Right renal pelvis (tissue), 4 donors: ENCODE measurements around the gene CCDC3. TPM values are rescaled to one million over a fixed set of nuclear protein-coding genes. Genes with fewer than 3 reads are reported as not detected.
"Not testable (repeated sequence)": the region's sequence is repeated elsewhere in the genome, so short reads cannot be mapped to it uniquely, and the experiment has no call there.

Source experiments
- DNase-seq, 4 donors: peaks; one replicate each; pipeline ENCODE4 v3.0.0-alpha.2; 2013; ENCODE audit warnings: low read depth in 4 of 4, low spot score in 3 of 4, missing footprints in 1 of 4
- polyA plus RNA-seq, 4 donors: library from polyadenylated mRNA; unstranded; fragments of 120-200 nt; gene quantifications; one replicate each; pipeline ENCODE4 v1.2.1, GENCODE V29; 2013; ENCODE audit not compliant: insufficient read length in 4 of 4

Gene CCDC3
- polyA plus RNA-seq, 4 donors = 10.7 to 14.9 (median 13.1) TPM

DNA sequence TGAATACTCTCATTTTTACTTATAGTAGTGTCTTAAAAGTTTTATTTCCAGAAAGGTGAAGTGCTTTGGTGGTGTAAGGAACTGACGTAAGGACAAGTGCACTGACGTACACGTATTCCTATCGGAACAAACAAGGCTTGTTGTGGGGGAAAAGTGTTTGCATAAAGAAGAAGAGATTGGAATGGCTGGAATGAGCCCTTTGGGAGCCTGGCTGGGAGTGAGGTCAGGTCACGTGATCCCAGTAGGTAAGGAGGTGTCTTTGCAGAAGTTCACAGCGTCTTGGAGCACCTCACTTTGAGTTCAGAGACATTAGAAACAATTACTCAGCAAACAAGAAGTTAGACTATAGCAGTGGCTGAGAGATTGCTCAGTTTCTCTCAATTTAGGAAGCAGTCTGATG lies 104.2 kb downstream of the CCDC3 start:
- DNase-seq = no peak

- DNase-seq = no peak
Measured at GRCh38 chr10:12896251-12896650, 105.3 kb downstream of the CCDC3 start.

DNA sequence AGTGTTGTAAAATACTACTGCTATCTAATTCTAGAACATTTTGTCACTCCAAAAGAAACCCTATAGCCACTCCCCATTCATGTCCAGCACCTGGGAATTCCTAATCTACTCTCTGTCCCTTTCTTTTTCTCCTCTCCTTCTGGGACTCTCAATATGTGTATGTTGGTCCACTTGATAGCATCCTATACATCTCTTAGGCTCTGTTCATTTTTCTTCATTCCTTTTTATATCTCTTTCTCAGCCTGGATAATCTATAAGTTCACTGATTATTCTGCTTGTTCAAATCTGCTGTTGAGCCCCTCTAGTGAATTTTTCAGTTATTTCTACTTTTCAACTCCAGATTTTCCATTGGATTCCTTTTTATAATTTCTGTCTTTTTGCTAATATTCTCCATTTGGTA lies 108.6 kb downstream of the CCDC3 start:
- DNase-seq = no peak

DNA sequence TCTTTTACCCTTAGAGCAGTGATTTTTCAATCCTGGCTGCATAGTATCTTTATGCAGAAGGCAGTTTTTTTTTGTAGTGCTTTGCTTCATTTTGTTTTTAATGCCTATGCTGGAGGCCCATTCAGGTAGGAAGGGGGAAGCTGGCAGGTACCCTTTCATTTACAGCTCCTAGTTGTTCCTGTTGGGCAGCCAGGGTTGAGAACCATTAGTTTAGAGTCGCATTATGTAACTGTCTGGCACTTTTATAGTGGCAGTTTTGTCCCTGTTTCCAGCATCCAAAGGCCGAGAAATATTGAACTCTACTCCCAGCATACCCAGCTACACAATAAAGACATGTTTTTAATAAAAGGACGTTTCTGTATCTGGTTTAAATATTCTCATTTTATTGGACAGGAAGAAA lies 110.6 kb downstream of the CCDC3 start:
- no peak for DNase-seq

GRCh38 chr10:12888470-12888869 lies 113.0 kb downstream of the CCDC3 start:
- no peak for DNase-seq

DNA sequence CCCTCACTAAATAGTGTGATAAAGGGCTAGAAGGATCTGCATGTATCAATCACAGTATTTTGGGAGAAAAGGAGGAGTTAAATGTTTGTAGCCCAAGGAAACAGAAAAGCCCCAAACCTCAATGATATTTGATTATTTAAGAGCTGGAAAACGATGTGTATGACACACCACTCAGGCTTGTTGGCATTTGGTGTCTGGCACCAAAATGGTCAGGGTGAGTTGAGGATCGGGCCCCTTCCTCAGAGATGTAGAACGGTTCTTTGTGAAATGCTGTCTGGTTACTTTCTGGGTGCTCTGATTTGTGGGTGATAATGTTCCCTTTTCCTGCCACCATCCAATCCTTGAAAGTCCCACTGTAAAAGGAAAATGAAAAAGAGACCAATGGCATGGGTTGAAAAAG lies 113.7 kb downstream of the CCDC3 start:
- no peak for DNase-seq

DNA sequence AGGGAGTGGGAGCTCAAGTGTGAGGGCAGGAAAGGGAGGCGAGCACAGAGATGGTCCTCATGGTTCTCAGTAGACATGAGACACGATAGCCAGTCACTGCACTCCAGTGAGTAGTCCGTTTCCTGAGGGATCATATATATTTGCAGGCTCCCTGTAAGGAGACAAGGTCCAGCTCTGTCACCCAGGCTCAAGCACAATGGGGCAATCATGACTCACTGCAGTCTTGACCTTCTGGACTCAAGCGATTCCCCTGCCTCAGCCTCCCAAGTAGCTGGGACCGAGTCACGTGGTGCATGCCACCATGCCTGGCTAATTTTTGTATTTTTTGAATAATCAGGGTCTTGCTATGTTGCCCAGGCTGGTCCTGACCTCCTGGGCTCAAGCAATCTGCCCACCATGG lies 116.7 kb downstream of the CCDC3 start:
- DNase-seq = no peak

DNA sequence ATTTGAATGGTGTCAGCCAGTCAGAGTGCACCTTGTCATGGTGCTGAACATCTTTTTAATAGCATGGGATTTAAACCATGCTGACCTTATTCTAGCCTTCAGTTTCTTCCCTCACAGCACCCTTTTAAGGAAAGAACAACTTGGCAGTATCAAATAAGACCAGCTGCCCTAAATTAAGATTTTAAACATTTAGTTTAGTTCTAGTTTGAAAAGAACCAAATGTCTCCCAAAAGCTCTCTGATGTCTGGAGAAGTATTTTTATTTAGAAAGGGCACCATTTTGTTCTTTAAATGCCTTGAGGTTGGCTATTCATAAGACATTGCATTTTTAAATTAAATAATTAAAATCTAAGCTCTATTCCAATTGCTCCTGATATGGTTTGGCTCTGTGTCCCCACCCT lies 121.1 kb downstream of the CCDC3 start:
- DNase-seq = no peak

DNA sequence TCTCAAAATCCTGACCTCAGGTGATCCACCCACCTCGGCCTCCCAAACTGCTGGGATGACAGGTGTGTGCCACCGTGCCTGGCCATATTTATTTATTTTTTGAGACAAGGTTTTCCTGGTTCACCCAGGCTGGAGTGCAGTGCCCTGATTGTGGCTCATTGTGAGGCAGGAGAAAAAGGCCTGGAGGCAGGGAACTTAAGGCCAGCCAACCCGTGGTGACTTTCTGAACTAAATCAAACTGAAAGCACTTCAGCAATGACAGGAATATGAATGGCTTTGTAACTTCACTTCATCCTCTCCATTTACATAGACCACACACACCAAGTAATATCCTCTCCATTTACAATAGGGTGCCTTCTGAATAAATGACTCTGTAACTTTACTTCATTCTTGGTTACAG lies 124.4 kb downstream of the CCDC3 start:
- no peak for DNase-seq

DNA sequence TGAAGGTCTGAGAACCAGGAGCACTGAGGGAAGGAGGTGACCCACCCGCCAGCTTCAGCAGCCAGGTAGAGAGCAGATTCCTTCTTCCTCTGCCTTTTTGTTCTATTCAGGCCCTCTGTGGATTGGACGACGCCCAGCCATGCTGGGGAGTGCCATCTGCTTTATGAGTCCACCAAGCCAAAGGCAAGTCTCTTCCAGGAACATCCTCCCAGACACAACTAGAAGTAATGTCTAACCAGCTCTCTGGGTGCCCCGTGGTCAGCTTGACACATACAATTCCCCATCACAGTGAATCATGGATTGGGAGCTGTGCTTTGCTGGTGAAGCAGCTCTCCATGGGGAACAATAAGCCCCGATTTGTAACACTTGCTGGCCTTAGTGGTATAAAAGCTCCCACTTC lies 125.2 kb downstream of the CCDC3 start:
- no peak for DNase-seq

- DNase-seq = no peak
Measured at GRCh38 chr10:12875100-12875499, 126.4 kb downstream of the CCDC3 start.

DNA sequence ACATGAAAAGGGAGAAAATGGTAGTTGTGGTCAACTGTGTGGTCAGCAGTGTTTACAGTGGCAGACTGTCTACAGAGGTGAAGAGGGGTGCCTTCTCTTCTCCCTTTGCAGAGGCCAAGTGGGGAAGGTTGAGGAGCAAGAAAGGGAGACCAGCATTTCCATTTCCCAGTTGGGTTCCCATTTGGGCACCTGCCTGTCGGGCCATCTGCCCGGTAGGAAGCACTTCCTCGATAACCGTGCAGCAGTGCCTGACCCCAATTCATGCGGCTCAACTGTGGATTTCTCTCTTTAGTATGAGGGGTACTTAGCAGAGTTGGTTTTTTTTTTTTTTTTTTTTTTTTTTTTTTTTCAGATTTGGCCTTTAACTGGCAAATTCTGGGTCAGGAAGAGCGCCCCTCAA lies 127.0 kb downstream of the CCDC3 start:
- DNase-seq = no peak

GRCh38 chr10:12873172-12873571 lies 128.3 kb downstream of the CCDC3 start:
- DNase-seq = no peak

DNA sequence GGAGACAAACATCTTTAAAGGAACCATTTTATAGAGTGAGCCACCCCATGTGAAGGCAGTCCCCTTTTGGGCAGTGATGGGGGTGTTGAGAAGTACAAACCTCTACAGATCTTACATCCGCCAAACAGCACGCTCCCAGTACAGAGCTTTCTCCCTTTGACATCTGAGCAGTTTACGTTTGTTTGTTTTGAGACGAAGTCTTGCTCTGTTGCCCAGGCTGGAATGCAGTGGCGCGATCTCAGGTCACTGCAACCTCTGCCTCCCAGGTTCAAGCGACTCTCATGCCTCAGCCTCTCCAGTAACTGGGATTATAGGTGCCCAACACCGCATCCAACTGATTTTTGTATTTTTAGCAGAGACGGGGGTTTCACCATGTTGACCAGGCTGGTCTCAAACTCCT lies 128.9 kb downstream of the CCDC3 start:
- peak in 1 of 4 donors; percentile 26 for DNase-seq

DNA sequence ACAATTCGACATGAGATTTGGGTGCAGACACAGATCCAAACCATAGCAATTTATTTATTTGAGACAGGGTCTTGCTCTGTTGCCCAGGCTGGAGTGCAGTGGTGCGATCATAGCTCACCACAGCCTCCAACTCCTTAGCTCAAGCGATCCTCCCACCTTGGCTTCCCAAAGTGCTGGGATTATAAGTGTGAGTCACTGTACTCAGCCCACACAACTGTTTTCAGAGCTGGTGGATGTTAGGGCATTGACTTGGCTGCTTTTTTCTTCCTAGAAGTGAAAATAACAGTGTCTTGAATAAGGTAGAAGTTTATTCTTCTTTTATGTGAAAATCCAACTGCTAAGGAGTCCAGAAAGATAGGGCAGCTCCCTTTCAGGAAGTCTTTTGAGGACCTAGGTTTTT lies 132.1 kb downstream of the CCDC3 start:
- DNase-seq = no peak

DNA sequence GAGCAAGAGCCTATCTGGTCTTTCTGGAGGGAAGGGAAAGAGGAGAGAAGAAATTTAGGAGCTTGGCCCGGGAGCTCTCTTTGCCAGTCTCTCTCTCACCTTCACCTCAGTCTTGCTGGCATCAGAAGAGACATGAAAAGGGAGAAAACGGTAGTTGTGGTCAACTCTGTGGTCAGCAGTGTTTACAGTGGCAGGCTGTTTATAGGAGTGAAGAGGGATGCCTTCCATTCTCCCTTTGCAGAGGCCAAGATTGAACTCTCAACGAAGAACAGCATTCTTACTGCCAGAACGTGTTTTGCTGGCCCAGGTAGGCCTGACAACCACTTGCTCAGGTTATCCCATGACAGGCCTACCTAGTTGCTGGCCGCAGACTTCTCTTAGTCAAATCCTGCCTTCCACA lies 133.3 kb downstream of the CCDC3 start:
- DNase-seq = no peak

DNA sequence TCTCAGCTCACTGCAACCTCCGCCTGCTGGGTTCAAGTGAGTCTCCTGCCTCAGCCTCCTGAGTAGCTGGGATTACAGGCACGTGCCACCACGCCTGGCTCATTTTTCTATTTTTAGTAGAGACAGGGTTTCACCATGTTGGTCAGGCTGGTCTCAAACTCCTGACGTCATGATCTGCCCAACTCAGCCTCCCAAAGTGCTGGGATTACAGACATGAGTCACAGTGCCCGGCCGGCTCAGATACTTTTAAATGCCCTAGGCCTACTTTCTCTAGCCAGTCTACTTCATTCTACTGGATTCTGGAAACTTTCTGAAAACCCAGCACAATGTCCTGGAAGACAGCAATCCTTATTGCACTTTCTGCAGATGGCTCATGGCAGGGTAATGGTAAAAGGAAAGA lies 136.0 kb downstream of the CCDC3 start:
- DNase-seq = not testable (repeated sequence)

DNA sequence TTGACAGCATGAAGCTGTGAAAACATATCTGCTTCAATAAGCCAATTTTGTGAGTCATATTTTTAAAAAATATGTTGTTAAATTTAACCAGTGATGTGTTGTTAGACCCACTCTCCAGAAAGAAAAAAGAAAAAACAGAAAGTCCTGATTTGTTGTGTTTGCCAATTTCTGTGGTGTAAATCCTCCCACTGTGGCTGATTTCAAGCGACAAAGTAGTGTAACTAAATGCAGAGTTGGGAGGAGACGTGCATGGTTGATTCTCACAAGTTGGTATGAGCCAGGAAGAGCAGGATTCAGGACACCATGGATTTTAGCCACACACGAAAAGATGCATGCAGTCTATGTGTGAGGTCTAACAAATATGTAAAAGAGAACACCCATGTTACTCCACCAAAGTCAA lies 139.1 kb downstream of the CCDC3 start:
- DNase-seq = no peak

GRCh38 chr10:12854988-12855387 lies 146.5 kb downstream of the CCDC3 start:
- DNase-seq = no peak

- DNase-seq = no peak
Measured at GRCh38 chr10:12852687-12853086, 148.8 kb downstream of the CCDC3 start.

DNA sequence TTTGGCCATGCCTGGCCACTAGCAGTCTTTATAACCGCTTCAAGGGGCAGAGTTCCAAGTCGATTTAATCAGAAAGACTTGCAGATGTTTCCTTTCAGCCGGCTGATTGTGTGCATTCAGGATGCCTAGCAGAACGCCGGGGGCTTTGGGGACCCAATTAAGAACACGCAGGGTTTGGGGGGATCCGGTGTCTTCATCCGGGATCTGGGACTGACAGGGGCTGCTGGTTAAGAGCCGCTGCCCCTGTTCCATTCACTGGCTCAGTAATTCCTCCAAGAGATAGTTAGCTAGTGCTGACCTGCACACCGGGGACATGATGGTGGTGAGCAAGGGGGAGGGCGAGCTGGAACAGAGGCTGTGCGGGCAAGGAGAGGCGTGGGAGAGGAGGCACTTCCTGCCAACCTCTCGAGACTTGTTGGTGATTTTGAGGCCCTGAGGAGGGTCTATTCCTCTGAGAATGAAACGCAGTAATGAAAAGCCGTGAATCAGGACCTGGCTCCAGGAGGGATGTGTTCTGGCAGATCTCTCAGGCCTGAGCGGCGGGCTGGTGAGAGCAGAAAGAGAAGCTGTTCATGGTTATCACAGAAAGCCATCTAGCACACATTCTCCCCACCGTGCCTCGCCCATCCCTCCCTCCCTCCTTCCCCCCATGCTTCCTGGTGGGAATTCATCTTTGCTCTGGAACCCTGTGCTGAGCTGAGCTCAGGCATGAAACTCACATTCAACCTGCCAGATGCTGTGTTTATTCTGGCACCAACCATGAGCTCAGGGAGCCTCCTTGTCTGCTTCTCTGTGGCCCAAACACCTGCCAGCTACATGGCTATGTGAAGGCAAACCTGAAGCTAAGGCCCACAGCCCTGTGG lies 152.0 kb downstream of the CCDC3 start:
- DNase-seq = no peak

DNA sequence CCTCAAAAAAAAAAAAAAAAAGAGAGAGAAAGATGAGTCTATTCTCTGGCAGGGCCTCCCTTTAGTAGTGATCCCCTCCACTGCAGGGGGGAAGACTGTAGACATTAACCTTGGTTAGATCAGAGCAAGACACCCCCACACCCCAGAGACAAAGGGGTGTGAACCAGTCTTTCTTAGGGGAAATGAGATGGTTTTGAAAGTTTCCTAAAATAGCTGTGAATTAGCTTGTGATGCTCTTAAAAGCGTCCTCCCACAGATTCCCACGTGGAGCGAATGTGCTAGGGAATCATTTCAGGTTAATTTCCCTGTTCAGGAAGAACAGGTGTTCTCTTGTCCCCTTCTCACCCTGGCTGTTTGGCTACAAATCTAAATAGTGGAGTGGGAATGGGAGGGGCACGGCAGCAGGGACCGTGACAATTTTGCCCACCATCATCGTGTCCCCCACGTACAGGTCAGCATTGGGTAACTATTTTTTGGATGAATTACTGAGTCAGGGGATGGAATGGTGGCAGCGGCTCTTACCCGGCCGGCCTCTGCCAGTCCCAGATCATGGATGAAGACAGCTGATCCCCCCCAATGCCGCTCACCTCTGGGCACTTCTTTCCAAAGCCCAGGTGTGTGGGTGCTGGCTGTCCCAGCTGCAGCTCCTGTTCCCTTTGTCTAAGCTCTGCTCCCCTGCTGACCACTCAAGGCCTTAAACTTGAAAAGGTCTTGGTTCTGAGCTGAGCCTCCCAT lies 152.9 kb downstream of the CCDC3 start:
- no peak for DNase-seq
